Kidney epithelial cell (primary cell): Measurements from ENCODE around the gene MAPK14. TPM values are rescaled to one million over a fixed set of nuclear protein-coding genes. Genes with fewer than 3 reads are reported as not detected.

Experiments
- DNase-seq: peaks from one replicate; pipeline ENCODE4 v3.0.0-alpha.2; 2010; ENCODE audit warnings: low read depth
- H3K27me3 ChIP-seq: 2 replicates; pipeline ENCODE4 v1.6.0; 2011; ENCODE audit warnings: low read length; ENCODE audit not compliant: control insufficient read depth, insufficient read depth
- H3K36me3 ChIP-seq: 2 replicates; pipeline ENCODE4 v1.5.1; 2011; ENCODE audit warnings: low read length; ENCODE audit not compliant: control insufficient read depth, insufficient read depth
- H3K4me3 ChIP-seq: 2 replicates; pipeline ENCODE4 v1.5.1; 2011; ENCODE audit warnings: low read depth, mild to moderate bottlenecking, control low read depth, low read length
- CTCF ChIP-seq: IDR thresholded peaks from 2 replicates; pipeline ENCODE4 v1.5.1; 2011; ENCODE audit warnings: mild to moderate bottlenecking, moderate library complexity, low read length, control low read depth, inconsistent platforms; ENCODE audit not compliant: insufficient read depth, poor library complexity, severe bottlenecking
- total RNA-seq: library from RNA; depleted of rRNA; stranded (reverse); fragments of >200 nt; gene quantifications from 2 replicates; pipeline ENCODE4 v1.2.3, GENCODE V29; 2015

Gene MAPK14
- total RNA-seq, 1 donor from 2014 or later: 35.9 TPM

DNA sequence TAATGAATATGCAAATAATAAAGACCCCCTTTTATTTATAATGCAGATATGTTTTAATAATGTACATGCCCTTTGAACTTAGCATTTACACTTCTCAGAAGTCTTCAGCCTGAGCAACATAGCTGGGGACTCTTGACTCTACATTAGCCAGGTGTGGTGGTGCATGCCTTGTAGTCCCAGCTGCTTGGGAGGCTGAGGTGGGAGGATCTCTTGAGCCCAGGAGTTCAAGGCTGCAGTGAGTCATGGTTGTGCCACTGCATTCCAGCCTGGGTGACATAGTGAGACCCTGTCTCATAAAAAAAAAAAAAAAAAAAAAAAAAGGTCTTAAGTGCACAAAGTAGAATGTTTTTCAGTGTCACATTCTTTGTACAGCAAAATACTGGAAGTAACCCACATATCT lies 85.4 kb downstream of the MAPK14 start:
- Histone ChIP-seq H3K36me3 (peaks cover 5% of the 10 kb centered on the region), H3K4me3 (no peak overlapping the region), H3K27me3 (no peaks in the 10 kb centered on the region)
- no peak for TF ChIP-seq CTCF
- DNase-seq: no peak

- no peak for DNase-seq
- Histone ChIP-seq H3K4me3 (no peak overlapping the region), H3K36me3 (peaks cover 3% of the 10 kb centered on the region), H3K27me3 (no peaks in the 10 kb centered on the region)
- no peak for TF ChIP-seq CTCF
Observed at GRCh38 chr6:36113703-36114102, 86.1 kb downstream of the MAPK14 start.

- no peak for TF ChIP-seq CTCF
- Histone ChIP-seq H3K36me3 (peaks cover 3% of the 10 kb centered on the region), H3K27me3 (no peaks in the 10 kb centered on the region), H3K4me3 (no peak overlapping the region)
- no peak for DNase-seq
Observed at GRCh38 chr6:36114798-36115408, 87.3 kb downstream of the MAPK14 start.

- no peak for TF ChIP-seq CTCF
- DNase-seq: no peak
- Histone ChIP-seq H3K27me3 (no peaks in the 10 kb centered on the region), H3K36me3 (peaks cover 1% of the 10 kb centered on the region), H3K4me3 (no peak overlapping the region)
Observed at GRCh38 chr6:36115412-36115811, 87.8 kb downstream of the MAPK14 start.

DNA sequence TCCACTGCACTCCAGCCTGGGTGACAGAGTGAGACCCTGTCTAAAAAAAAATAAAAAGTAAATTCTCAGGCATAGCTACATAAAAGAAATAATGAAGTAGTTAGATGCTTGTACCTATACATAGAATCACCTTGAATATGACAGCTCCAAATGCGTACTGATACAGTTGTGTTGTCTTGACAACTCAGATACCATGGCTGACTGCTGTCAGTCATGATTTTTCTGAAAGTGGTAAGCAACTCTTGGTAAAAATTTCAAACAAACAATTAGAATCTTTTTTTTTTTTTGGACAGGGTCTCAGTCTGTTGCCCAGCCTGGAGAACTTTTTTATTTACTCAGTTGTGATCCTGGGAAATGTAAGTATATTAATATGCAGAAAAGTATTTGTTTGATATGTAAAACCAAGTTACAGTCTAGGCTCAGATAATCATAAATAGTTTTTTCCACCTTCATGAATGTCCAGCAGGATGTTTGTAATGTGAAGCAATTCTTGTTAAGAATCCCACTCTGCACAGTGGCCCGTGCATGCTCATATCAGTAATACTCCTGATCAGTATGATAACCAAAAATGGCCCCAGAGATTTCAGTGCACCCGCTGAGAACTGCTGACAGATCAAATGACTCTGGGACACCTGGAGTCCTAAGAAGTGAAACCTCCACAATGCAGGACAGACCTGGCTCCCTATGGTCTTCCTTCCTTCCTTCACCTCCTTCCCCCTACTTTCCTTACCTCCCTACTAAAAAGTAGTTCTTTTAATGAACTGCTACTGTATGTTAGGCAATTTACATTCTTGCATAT lies 88.7 kb downstream of the MAPK14 start:
- Histone ChIP-seq H3K27me3 (no peaks in the 10 kb centered on the region), H3K36me3 (peaks cover 1% of the 10 kb centered on the region), H3K4me3 (no peak overlapping the region)
- no peak for DNase-seq
- no peak for TF ChIP-seq CTCF
